NCI-H1694 treated with DMSO at 0.1 percent for 48 hours (cell line): ENCODE data around the gene MYO19.
"Not testable (repeated sequence)": the region's sequence is repeated elsewhere in the genome, so short reads cannot be mapped to it uniquely, and the experiment has no call there.

ENCODE experiments used
- DNase-seq: peaks from one replicate; lab custom pipeline; 2025; lab: John Stamatoyannopoulos, UW

Gene MYO19

GRCh38 chr17:36533935-36534839, 481 bp downstream of the MYO19 start:
- peak; percentile 48 for DNase-seq

- DNase-seq = no peak
Measured at GRCh38 chr17:36532435-36532975, 2.2 kb downstream of the MYO19 start.

- no peak for DNase-seq
Measured at GRCh38 chr17:36529121-36529520, 5.5 kb downstream of the MYO19 start.

GRCh38 chr17:36527621-36528250, 6.9 kb downstream of the MYO19 start:
- DNase-seq = no peak

- no peak for DNase-seq
Measured at GRCh38 chr17:36525888-36526287, 8.8 kb downstream of the MYO19 start.

- no peak for DNase-seq
Measured at GRCh38 chr17:36525113-36525512, 9.6 kb downstream of the MYO19 start.

GRCh38 chr17:36524428-36524876, 10.2 kb downstream of the MYO19 start:
- no peak for DNase-seq

- DNase-seq = no peak
Measured at GRCh38 chr17:36523113-36523512, 11.6 kb downstream of the MYO19 start.

GRCh38 chr17:36515837-36516236, 18.8 kb downstream of the MYO19 start:
- DNase-seq = no peak

GRCh38 chr17:36514856-36515255, 19.8 kb downstream of the MYO19 start:
- DNase-seq = no peak

GRCh38 chr17:36512641-36513040, 22.0 kb downstream of the MYO19 start:
- no peak for DNase-seq

- DNase-seq = no peak
Measured at GRCh38 chr17:36511216-36511615, 23.5 kb downstream of the MYO19 start.

GRCh38 chr17:36510636-36511035, 24.0 kb downstream of the MYO19 start:
- no peak for DNase-seq

GRCh38 chr17:36509272-36509985, 25.2 kb downstream of the MYO19 start:
- DNase-seq = no peak

- not testable (repeated sequence) for DNase-seq
Measured at GRCh38 chr17:36508439-36508838, 26.2 kb downstream of the MYO19 start.

- no peak for DNase-seq
Measured at GRCh38 chr17:36507266-36507665, 27.4 kb downstream of the MYO19 start.

GRCh38 chr17:36506831-36507230, 27.8 kb downstream of the MYO19 start:
- DNase-seq = no peak

GRCh38 chr17:36506249-36506826, 28.3 kb downstream of the MYO19 start:
- DNase-seq = no peak

GRCh38 chr17:36505171-36505570, 29.5 kb downstream of the MYO19 start:
- no peak for DNase-seq

- DNase-seq = no peak
Measured at GRCh38 chr17:36504156-36504545, 30.5 kb downstream of the MYO19 start.

- DNase-seq = no peak
Measured at GRCh38 chr17:36503456-36504155, 31.1 kb downstream of the MYO19 start.
